ENCODE results near the gene IFT43.

GRCh38 chr14:75987201-75987970 is 1.8 kb downstream of the IFT43 start:
- no peak for TF ChIP-seq CTCF (IDR thresholded peaks at IDR 0.05; ENCODE audit: low read depth, low read length)
- TF ChIP-seq POLR2A (IDR thresholded peaks at IDR 0.05; ENCODE audit: extremely low read depth, insufficient read length), result no peak
- TF ChIP-seq MAX (IDR thresholded peaks at IDR 0.05; ENCODE audit: low read depth, low read length), result no peak

Data from NB4 (cell line).